ENCODE results near the gene TIAM2.

Gene TIAM2

GRCh38 chr6:155234167-155234566 is 239.1 kb downstream of the TIAM2 start:
- DNase-seq (ENCODE audit: low read depth) = no peak

GRCh38 chr6:155234687-155235086 is 239.6 kb downstream of the TIAM2 start:
- DNase-seq (ENCODE audit: low read depth) = no peak

- no peak for DNase-seq (ENCODE audit: low read depth)
These were observed 240.0 kb downstream of the TIAM2 start for GRCh38 chr6:155235087-155235486.

GRCh38 chr6:155237613-155238012 is 242.5 kb downstream of the TIAM2 start:
- DNase-seq (ENCODE audit: low read depth) = no peak

- DNase-seq (ENCODE audit: low read depth) = no peak
These were observed 245.9 kb downstream of the TIAM2 start for GRCh38 chr6:155240905-155241600.

- no peak for DNase-seq (ENCODE audit: low read depth)
These were observed 246.9 kb downstream of the TIAM2 start for GRCh38 chr6:155241966-155242365.

GRCh38 chr6:155244434-155244833 is 249.3 kb downstream of the TIAM2 start:
- no peak for DNase-seq (ENCODE audit: low read depth)

GRCh38 chr6:155245193-155245592 is 250.1 kb downstream of the TIAM2 start:
- no peak for DNase-seq (ENCODE audit: low read depth)

- DNase-seq (ENCODE audit: low read depth) = no peak
These were observed 250.7 kb downstream of the TIAM2 start for GRCh38 chr6:155245831-155246230.

- no peak for DNase-seq (ENCODE audit: low read depth)
These were observed 251.7 kb downstream of the TIAM2 start for GRCh38 chr6:155246825-155247224.

- no peak for DNase-seq (ENCODE audit: low read depth)
These were observed 252.5 kb downstream of the TIAM2 start for GRCh38 chr6:155247618-155248007.

- DNase-seq (ENCODE audit: low read depth) = no peak
These were observed 253.2 kb downstream of the TIAM2 start for GRCh38 chr6:155248008-155249001.

- DNase-seq (ENCODE audit: low read depth) = no peak
These were observed 255.7 kb downstream of the TIAM2 start for GRCh38 chr6:155250701-155251381.

- DNase-seq (ENCODE audit: low read depth) = no peak
These were observed 257.5 kb downstream of the TIAM2 start for GRCh38 chr6:155252581-155252980.

GRCh38 chr6:155253337-155253736 is 258.2 kb downstream of the TIAM2 start:
- no peak for DNase-seq (ENCODE audit: low read depth)

- DNase-seq (ENCODE audit: low read depth) = no peak
These were observed 259.0 kb downstream of the TIAM2 start for GRCh38 chr6:155254139-155254538.

GRCh38 chr6:155256122-155256795 is 261.1 kb downstream of the TIAM2 start:
- no peak for DNase-seq (ENCODE audit: low read depth)

- DNase-seq (ENCODE audit: low read depth) = no peak
These were observed 262.7 kb downstream of the TIAM2 start for GRCh38 chr6:155257796-155258195.

- no peak for DNase-seq (ENCODE audit: low read depth)
These were observed 264.1 kb downstream of the TIAM2 start for GRCh38 chr6:155259204-155259603.

- DNase-seq (ENCODE audit: low read depth) = no peak
These were observed 264.8 kb downstream of the TIAM2 start for GRCh38 chr6:155259897-155260296.

GRCh38 chr6:155260686-155261085 is 265.6 kb downstream of the TIAM2 start:
- no peak for DNase-seq (ENCODE audit: low read depth)

All from activated gamma-delta T cell treated with anti-CD3 and anti-CD28 coated beads, Interleukin-2, amount 50 U/mL, for 16 hours (primary cell).